ENCODE data around the gene HDC.

GRCh38 chr15:50250760-50251394, 14.6 kb downstream of the HDC start:
- TF ChIP-seq, protein P1, sequence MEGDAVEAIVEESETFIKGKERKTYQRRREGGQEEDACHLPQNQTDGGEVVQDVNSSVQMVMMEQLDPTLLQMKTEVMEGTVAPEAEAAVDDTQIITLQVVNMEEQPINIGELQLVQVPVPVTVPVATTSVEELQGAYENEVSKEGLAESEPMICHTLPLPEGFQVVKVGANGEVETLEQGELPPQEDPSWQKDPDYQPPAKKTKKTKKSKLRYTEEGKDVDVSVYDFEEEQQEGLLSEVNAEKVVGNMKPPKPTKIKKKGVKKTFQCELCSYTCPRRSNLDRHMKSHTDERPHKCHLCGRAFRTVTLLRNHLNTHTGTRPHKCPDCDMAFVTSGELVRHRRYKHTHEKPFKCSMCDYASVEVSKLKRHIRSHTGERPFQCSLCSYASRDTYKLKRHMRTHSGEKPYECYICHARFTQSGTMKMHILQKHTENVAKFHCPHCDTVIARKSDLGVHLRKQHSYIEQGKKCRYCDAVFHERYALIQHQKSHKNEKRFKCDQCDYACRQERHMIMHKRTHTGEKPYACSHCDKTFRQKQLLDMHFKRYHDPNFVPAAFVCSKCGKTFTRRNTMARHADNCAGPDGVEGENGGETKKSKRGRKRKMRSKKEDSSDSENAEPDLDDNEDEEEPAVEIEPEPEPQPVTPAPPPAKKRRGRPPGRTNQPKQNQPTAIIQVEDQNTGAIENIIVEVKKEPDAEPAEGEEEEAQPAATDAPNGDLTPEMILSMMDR (IDR thresholded peaks at IDR 0.05): no peak
- TF ChIP-seq MXI1 (IDR thresholded peaks at IDR 0.05; ENCODE audit: low read depth, low read length) (no peak), FOXM1 (IDR thresholded peaks at IDR 0.05; ENCODE audit: low read depth) (no peak), EP300 (IDR thresholded peaks at IDR 0.05; ENCODE audit: borderline replicate concordance in 1 of 2, low read depth in 1 of 2, low read length in 1 of 2) (no peak), YY1 (IDR thresholded peaks at IDR 0.05; ENCODE audit: low read depth) (no peak), POLR2AphosphoS5 (IDR thresholded peaks at IDR 0.05; ENCODE audit: low read depth, low read length) (no peak), MAX (IDR thresholded peaks at IDR 0.05; ENCODE audit: low read depth) (no peak), SIN3A (IDR thresholded peaks at IDR 0.05; ENCODE audit: borderline replicate concordance, low read depth, low read length) (no peak)

Measured in SK-N-SH (cell line).